CD4-positive, alpha-beta T cell treated with Interleukin-1 beta for 1 hour (primary cell): Measurements from ENCODE around the gene AP2B1.
A peak's percentile ranks its signal among the peaks of the same experiment; 100 is the strongest.
"Not testable (repeated sequence)": the region's sequence is repeated elsewhere in the genome, so short reads cannot be mapped to it uniquely, and the experiment has no call there.

ENCODE experiments used
- DNase-seq, 2 donors: peaks; one replicate each; pipeline ENCODE4 v3.0.0-alpha.2; 2020 to 2022

The AP2B1 gene

GRCh38 chr17:35578197-35578928, 8.8 kb upstream of the AP2B1 start, which contains the start of gene PEX12:
TSS of gene PEX12 (minus strand) at chr17:35578571. CDS start at chr17:35578021, 550 bp downstream.
- peak; percentile 91 to 92 for DNase-seq

DNA sequence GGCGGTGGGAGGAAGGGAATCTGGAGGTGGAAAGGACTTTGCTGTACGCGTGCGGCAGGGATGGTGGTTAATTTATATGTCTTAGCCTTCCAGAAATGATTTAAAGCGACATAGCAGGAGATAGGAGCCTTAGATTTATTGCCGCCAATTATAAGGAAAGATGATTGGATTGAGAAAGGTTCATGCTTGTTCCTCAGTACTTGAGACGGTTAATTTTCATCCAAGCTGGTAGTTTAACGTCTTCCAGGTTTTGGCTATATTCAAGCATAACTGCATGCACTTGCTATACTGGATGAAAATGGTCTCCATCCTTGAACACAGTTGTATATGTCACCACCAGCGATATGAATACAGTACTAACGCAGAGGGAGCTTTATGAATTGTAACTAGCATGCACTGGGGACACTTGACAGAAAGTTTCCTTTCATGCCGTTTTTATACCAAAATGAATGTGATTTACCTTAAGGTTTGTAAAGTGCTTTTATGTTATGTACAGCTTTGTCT, 8.1 kb upstream of the AP2B1 start:
- no peak for DNase-seq

- DNase-seq: no peak
Measured at GRCh38 chr17:35584061-35584460, 3.1 kb upstream of the AP2B1 start.

DNA sequence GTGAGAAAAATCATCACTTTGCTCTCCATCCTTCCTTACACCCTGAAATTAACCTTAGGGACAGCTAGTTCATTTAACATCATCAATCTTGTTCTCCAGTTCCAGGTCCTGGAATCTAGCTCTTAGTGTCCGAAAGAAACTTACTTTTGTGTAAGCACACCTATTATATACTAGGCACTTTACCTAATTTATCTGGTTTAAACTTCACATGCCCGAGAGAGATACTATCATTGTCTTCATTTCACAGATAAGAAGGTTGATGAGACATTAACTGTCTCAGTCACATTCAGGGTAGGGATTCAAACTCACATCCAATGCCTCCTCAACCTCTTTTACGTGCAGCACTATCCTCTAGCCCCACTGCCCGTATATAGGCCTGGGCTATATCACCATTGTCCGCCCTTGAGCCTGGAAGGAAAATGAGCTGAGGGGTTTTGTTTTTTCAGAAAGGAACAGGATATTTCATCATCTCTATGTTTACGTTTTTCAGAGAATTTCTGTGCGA, 501 bp upstream of the AP2B1 start:
- DNase-seq: no peak

- DNase-seq: peak in 1 of 2 donors; percentile 27
Measured at GRCh38 chr17:35588196-35588920, 1.2 kb downstream of the AP2B1 start.

DNA sequence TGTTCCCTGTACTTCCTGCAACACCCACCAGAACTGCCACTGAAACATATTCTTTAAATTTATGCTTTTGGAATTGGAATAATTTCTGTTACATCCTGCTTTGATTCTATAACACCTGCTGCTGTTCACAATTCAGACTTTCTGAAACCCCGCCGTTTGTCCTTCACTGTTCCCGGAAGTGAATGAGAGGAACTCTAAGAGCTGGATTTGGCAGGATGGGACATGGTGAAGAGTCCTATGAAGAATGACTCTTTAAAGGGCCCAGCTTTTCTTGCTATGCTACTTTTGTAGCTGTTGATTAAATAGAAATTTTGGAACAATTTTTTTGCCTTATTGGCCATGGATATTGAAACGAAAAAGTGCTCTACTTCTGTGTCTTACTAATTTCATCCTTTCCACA, 8.9 kb downstream of the AP2B1 start:
- DNase-seq: no peak

DNA sequence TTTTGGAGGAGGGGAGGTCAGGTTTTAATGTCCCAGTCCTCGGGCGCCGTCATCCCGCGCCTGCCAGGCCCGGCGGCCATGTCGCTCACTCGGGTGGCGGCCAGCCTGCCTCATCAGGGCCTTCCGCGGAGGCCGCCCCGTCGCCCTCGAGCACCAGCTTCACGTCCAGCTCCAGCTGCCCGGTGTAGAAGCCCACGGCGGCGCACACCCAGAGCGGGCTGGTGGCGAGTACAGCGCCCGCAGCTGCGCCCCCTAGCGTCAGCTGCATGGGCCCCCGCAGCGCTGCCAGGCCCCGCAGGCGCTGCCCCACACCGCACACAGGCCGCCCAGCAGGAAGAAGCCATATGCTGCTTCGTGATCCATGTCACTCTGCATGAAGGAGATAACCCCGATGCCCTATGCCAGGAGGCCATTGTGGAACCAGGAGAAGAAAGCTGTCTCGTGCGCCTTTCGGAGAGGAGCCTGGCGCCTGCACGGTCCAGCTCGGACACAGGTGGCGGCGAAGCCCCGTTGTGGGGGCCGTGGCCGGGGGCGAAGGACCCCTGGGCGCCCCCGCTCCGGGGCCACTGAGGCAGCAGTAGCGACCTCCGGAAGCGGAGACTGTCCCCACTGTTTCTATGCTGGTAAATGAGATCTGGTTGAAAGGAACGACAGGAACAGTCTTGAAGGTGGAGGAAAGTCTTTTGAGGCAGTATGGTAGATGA, 9.6 kb downstream of the AP2B1 start:
- DNase-seq: no peak

DNA sequence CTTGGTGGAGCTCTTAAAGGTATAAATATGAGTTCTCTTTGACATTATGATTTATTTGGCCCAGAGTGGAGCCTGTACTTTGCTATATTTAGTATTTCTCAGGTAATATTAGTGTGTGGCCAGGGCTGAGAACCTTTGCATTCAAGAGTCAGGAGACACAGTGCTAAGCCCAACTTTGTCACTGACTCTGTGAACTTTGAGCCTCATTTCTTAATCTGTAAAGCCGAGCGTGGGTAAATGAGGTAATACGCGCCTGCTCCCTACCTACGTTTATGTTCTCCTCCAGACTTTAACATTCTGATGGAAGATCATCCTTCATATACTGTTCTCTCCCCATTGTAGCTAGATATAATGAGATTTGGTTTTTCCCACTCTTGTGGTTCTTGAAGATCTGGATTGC, 10.5 kb downstream of the AP2B1 start:
- no peak for DNase-seq

GRCh38 chr17:35603674-35604073, 16.6 kb downstream of the AP2B1 start:
- no peak for DNase-seq

DNA sequence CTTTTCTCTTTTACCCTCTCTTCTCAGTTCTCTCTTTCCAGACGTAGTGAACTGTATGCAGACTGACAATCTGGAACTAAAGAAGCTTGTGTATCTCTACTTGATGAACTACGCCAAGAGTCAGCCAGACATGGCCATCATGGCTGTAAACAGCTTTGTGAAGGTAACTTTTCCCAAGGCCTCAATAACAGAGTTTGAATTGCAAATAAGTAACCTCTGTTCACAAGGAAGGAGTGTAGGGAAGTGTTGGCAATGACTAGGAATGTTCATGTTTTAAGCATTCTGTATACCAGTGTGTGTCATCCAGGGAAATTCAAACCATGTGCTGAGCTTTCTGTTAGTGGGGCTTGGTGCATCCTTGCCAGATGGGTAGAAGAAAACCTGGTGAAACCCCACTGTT, 18.6 kb downstream of the AP2B1 start:
- no peak for DNase-seq

DNA sequence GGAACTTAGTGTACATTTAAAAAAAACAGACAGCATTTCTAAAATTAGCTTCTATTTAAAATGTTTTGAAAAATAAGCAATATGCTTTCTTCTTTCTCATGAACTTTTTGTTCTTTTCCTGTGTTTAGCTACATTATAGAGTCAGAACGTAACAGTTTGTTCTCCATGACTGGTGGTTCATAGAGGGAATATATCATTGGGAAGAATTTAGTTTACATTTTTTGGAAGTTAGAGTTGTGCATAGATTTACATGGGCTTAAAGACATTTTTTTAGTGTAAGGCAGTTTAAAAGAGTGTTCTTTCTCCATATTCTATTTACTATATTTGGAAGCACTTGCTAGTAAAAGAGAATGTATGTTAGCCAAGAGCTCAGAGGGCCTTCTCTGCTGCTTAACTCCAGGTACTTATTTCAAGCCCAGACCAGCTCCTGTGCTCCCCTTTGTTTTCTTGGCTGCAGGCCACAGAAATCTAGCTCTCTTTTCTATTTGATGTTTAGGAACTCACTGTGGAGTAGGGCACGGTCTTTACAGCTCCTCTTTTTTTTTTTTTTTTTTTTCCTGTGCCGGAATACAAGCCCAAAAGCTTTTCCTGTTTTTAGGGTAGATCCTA, 20.2 kb downstream of the AP2B1 start:
- DNase-seq: no peak

DNA sequence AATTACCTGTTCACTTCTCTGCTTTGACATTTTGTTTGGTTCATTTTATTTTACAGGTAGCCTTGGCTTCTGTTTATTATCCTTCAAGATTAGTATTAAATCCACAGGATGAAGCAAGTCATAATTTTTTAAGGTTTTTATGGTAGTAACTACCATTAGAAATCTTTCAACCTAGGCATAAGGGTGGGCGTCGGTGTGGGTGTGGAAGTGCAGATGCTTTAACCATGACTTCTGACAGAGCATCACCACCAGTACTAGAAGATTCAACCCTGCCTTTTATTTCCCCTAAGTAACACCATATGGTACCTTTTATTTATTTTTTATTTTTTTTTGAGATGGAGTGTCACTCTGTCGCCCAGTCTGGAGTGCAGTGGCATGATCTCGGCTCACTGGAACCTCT, 22.7 kb downstream of the AP2B1 start:
- DNase-seq: no peak

- DNase-seq: not testable (repeated sequence)
Measured at GRCh38 chr17:35610746-35611145, 23.6 kb downstream of the AP2B1 start.

GRCh38 chr17:35612924-35613521, 25.9 kb downstream of the AP2B1 start:
- DNase-seq: peak; percentile 3 to 46

DNA sequence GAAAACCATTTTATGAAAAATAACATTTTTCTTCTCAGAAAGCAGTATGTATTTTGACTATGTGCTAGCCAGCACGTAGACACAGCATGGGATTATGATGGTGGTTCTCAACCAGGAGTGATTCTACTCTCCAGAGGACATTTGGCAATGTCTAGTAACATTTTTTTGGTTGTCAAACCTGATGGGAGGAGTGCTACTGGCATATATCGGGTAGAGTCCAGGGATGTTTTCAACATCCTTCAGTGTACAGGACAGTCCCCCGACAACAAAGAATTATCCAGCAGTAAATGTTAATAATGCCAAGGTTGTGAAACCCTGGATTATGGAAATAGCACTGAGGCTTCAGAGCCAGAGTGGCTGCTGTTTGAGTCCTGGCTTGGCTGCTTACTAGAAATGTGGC, 27.7 kb downstream of the AP2B1 start:
- DNase-seq: no peak

GRCh38 chr17:35616536-35616935, 29.4 kb downstream of the AP2B1 start:
- no peak for DNase-seq

DNA sequence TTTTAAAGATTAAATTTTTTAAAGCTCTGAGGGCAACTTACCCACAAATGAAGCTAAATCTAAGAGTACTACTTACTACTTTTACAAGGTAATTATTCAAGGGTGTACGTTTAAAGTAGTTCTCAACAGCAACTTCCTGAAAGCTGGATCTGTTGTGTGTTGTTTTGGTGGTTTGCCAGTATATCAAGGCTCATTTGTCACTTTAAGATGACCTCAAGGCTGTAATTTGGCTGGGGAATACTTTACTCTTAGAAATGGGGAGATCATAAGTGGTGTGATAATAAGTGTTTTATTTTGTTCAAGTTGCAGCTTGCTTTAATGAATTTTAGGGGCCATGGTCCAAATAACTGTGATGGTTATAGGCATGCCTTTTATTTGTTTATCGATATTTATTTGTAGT, 30.4 kb downstream of the AP2B1 start:
- no peak for DNase-seq

- no peak for DNase-seq
Measured at GRCh38 chr17:35618628-35619027, 31.5 kb downstream of the AP2B1 start.

DNA sequence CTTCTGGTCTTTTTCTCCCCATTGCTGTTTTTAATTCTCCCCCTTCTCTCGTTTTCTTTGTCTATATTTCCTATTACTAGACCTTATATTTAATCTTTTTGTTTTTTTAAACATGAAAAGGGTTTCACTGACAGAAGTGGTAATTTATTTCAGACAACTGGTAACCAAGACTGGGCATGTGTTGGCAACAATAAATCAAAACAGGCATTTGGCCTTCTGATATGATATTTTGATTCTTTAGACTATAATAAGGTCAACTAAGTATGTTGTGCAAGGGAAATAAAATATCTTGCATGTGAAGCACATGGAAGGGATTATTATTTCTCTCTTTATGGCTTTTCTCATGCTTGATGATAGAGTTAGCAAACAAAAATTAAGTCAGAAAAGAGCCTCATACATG, 34.6 kb downstream of the AP2B1 start:
- DNase-seq: no peak

- no peak for DNase-seq
Measured at GRCh38 chr17:35627417-35627816, 40.3 kb downstream of the AP2B1 start.

- no peak for DNase-seq
Measured at GRCh38 chr17:35630530-35631148, 43.5 kb downstream of the AP2B1 start.

DNA sequence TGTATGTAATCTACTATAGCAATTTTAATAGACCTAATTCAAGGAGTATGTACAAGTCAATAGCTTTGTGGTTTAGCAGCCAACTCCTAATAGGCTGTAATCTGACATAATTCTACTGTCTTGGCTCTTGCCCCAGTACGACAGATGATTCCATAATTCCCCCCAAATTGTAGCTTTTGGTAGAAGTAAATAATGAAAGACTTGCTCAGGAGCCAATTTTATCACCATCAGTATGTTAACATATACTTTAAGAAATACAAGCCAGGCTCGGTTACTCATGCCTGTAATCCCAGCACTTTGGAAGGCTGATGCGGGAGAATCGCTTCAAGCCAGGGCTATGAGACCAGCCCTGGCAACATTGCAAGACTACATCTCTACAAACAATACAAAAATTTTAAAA, 53.9 kb downstream of the AP2B1 start:
- DNase-seq: no peak
